H1 (cell line): ENCODE measurements around the gene TMCC1. TPM values are rescaled to one million over a fixed set of nuclear protein-coding genes. Genes with fewer than 3 reads are reported as not detected.

Source experiments
- CTCF ChIA-PET: fragments of 300-600 bp; sonication (Branson Sonifier 250); formaldehyde crosslinking; loops from one replicate; lab custom pipeline; 2021; ENCODE audit not compliant: partially characterized antibody; lab: Charles Lee
- POLR2A ChIA-PET: fragments of 300-600 bp; sonication (Branson Sonifier 250); formaldehyde crosslinking; loops from one replicate; lab custom pipeline; 2021; ENCODE audit warnings: inconsistent platforms; ENCODE audit not compliant: partially characterized antibody; lab: Charles Lee
- DNase-seq, 2 experiments: peaks; one replicate each; pipeline versions ENCODE4 v3.0.0 to v3.0.0-alpha.2; 2010 to 2022; ENCODE audit warnings: low spot score in 2 of 2, low read depth in 1 of 2, mixed read lengths in 1 of 2
- FAIRE-seq: peaks from 2 replicates; lab custom pipeline; 2011; peaks lifted over from hg19 to GRCh38; lab: Jason Lieb, UNC
- H2AFZ ChIP-seq: 2 replicates; pipeline ENCODE4 v1.8.1; 2012; ENCODE audit warnings: low read length, inconsistent platforms
- H2AK5ac ChIP-seq: 2 replicates; pipeline ENCODE4 v1.6.1; 2013; ENCODE audit warnings: low read depth, low read length
- H2BK120ac ChIP-seq: replicated peaks from 2 replicates; pipeline ENCODE3; 2013; ENCODE audit warnings: low read depth, low read length, inconsistent platforms
- H2BK12ac ChIP-seq: 2 replicates; pipeline ENCODE4 v1.6.1; 2013; ENCODE audit warnings: low read depth, low read length
- H2BK15ac ChIP-seq: 2 replicates; pipeline ENCODE4 v1.6.1; 2013; ENCODE audit warnings: low read length
- H2BK20ac ChIP-seq: 2 replicates; pipeline ENCODE4 v1.6.1; 2013; ENCODE audit warnings: low read length
- H2BK5ac ChIP-seq: 2 replicates; pipeline ENCODE4 v1.6.1; 2013; ENCODE audit warnings: low read depth, low read length
- H3K14ac ChIP-seq: 2 replicates; pipeline ENCODE4 v1.6.1; 2013; ENCODE audit warnings: inconsistent platforms; ENCODE audit not compliant: insufficient read length
- H3K18ac ChIP-seq: 2 replicates; pipeline ENCODE4 v1.6.1; 2013; ENCODE audit warnings: low read length; ENCODE audit errors: extremely low read depth
- H3K23ac ChIP-seq: 2 replicates; pipeline ENCODE4 v1.6.1; 2013; ENCODE audit warnings: inconsistent platforms; ENCODE audit not compliant: insufficient read length
- H3K23me2 ChIP-seq: 2 replicates; pipeline ENCODE4 v1.6.1; 2013; ENCODE audit warnings: low read depth, low read length
- H3K27ac ChIP-seq: 2 replicates; pipeline ENCODE4 v1.6.1; 2011; ENCODE audit warnings: low read depth, low read length, inconsistent platforms
- H3K27me3 ChIP-seq, 4 experiments: replicated peaks in 1 of 4; 1 replicate in 1 of 4; 2 replicates in 3 of 4; pipeline versions ENCODE4 v1.6.1 to v1.8.1; 2011 to 2013; ENCODE audit warnings: low read length in 3 of 4, mild to moderate bottlenecking in 3 of 4, inconsistent platforms in 2 of 4, mixed read lengths in 2 of 4, moderate library complexity in 1 of 4; ENCODE audit not compliant: control insufficient read depth in 3 of 4, insufficient read depth in 3 of 4; ENCODE audit errors: extremely low read depth in 1 of 4
- H3K36me3 ChIP-seq, 4 experiments: 2 replicates each; pipeline versions ENCODE4 v1.6.1 to v1.8.1; 2011 to 2013; ENCODE audit warnings: mild to moderate bottlenecking in 4 of 4, low read length in 3 of 4, moderate library complexity in 2 of 4, control low read depth in 1 of 4, inconsistent platforms in 1 of 4; ENCODE audit not compliant: insufficient read depth in 4 of 4, control insufficient read depth in 2 of 4
- H3K4ac ChIP-seq: replicated peaks from 2 replicates; pipeline ENCODE3; 2013; ENCODE audit warnings: low read length, low read depth, mixed read lengths, inconsistent platforms; ENCODE audit not compliant: insufficient read length
- H3K4me1 ChIP-seq, 4 experiments: replicated peaks in 1 of 4; 1 replicate in 1 of 4; 2 replicates in 3 of 4; pipeline versions ENCODE4 v1.6.1 to v1.8.1; 2011 to 2013; ENCODE audit warnings: low read length in 3 of 4, inconsistent platforms in 2 of 4, mixed read lengths in 1 of 4; ENCODE audit not compliant: insufficient read depth in 4 of 4, control insufficient read depth in 3 of 4
- H3K4me2 ChIP-seq, 2 experiments: 2 replicates each; pipeline versions ENCODE4 v1.6.1 to v1.8.1; 2011 to 2013; ENCODE audit warnings: low read depth in 2 of 2, low read length in 2 of 2, control low read depth in 1 of 2, inconsistent platforms in 1 of 2, mild to moderate bottlenecking in 1 of 2; ENCODE audit not compliant: insufficient read depth in 1 of 2
- H3K4me3 ChIP-seq, 4 experiments: fragments of 200-600, 300-600 bp in 1 of 4; sonication (generic), shearing (Covaris generic), sonication (Bioruptor Twin) in 1 of 4; 2 replicates each; pipeline versions ENCODE4 v1.5.1 to v1.8.1; 2011 to 2016; ENCODE audit warnings: low read length in 4 of 4, low read depth in 3 of 4, control low read depth in 2 of 4, inconsistent platforms in 2 of 4, mild to moderate bottlenecking in 2 of 4, mixed read lengths in 1 of 4, moderate library complexity in 1 of 4; ENCODE audit not compliant: insufficient read depth in 2 of 4; ENCODE audit errors: extremely low read depth in 1 of 4
- H3K56ac ChIP-seq: replicated peaks from 2 replicates; pipeline ENCODE3; 2013; ENCODE audit warnings: low read depth, mild to moderate bottlenecking, mixed read lengths, low read length, inconsistent platforms; ENCODE audit not compliant: insufficient read length
- H3K79me1 ChIP-seq: 2 replicates; pipeline ENCODE4 v1.6.1; 2013; ENCODE audit warnings: low read depth, low read length, control low read depth
- H3K79me2 ChIP-seq, 2 experiments: 2 replicates each; pipeline versions ENCODE4 v1.6.1 to v1.8.1; 2012 to 2013; ENCODE audit warnings: low read length in 2 of 2, mild to moderate bottlenecking in 2 of 2, inconsistent platforms in 1 of 2; ENCODE audit not compliant: insufficient read depth in 2 of 2, control insufficient read depth in 1 of 2
- H3K9ac ChIP-seq, 4 experiments: replicated peaks in 1 of 4; 1 replicate in 1 of 4; 2 replicates in 3 of 4; pipeline versions ENCODE4 v1.6.1 to v1.8.1; 2011 to 2013; ENCODE audit warnings: low read depth in 3 of 4, low read length in 3 of 4, control low read depth in 2 of 4, mild to moderate bottlenecking in 2 of 4, moderate library complexity in 2 of 4, inconsistent platforms in 1 of 4; ENCODE audit errors: extremely low read depth in 1 of 4
- H3K9me3 ChIP-seq, 2 experiments: 2 replicates each; pipeline versions ENCODE4 v1.6.1 to v1.8.1; 2012 to 2013; ENCODE audit warnings: mild to moderate bottlenecking in 2 of 2, moderate library complexity in 2 of 2, control low read depth in 1 of 2, inconsistent platforms in 1 of 2, low read depth in 1 of 2, low read length in 1 of 2, mixed read lengths in 1 of 2; ENCODE audit not compliant: insufficient read depth in 2 of 2
- H4K20me1 ChIP-seq, 2 experiments: replicated peaks in 1 of 2; 2 replicates each; pipeline versions ENCODE3 to v1.8.1; 2011 to 2013; ENCODE audit warnings: inconsistent platforms in 2 of 2, low read length in 2 of 2, mild to moderate bottlenecking in 1 of 2; ENCODE audit not compliant: insufficient read depth in 2 of 2, control insufficient read depth in 1 of 2
- H4K5ac ChIP-seq: 2 replicates; pipeline ENCODE4 v1.6.1; 2013; ENCODE audit warnings: low read length, low read depth, mixed read lengths, inconsistent platforms; ENCODE audit not compliant: insufficient read length
- H4K8ac ChIP-seq: 2 replicates; pipeline ENCODE4 v1.8.0; 2013; ENCODE audit warnings: mild to moderate bottlenecking, moderate library complexity, low read length, inconsistent platforms; ENCODE audit not compliant: insufficient read depth; ENCODE audit errors: extremely low read depth
- H4K91ac ChIP-seq: replicated peaks from 2 replicates; pipeline ENCODE3; 2013; ENCODE audit warnings: low read length, mixed read lengths, inconsistent platforms; ENCODE audit not compliant: insufficient read length
- BCL11A ChIP-seq, 2 experiments: IDR thresholded peaks; one replicate each; pipeline ENCODE4 v1.6.1; 2011; ENCODE audit warnings: low read depth in 2 of 2, low read length in 2 of 2, mild to moderate bottlenecking in 2 of 2
- BRCA1 ChIP-seq: IDR thresholded peaks from 2 replicates; pipeline ENCODE4 v1.6.1; 2012; ENCODE audit warnings: low read depth, low read length, improper control_type of control experiment
- CBX8 ChIP-seq: fragments of 300-800, 300-1000 bp; sonication (generic); IDR thresholded peaks from 2 replicates; pipeline ENCODE4 v1.7.1; 2016; ENCODE audit warnings: low read depth, low read length, borderline replicate concordance
- E2F6 ChIP-seq: IDR thresholded peaks from 2 replicates; pipeline ENCODE4 v1.6.1; 2012; ENCODE audit warnings: inconsistent platforms
- JUND ChIP-seq: IDR thresholded peaks from 2 replicates; pipeline ENCODE4 v1.6.1; 2011; ENCODE audit warnings: mild to moderate bottlenecking, improper control_type of control experiment, low read length
- KDM1A ChIP-seq: fragments of 200-600, 300-600 bp; sonication (generic); IDR thresholded peaks from 2 replicates; pipeline ENCODE4 v1.7.1; 2016; ENCODE audit warnings: mild to moderate bottlenecking, low read length, borderline replicate concordance
- SAP30 ChIP-seq: fragments of 300-600 bp; sonication (generic); IDR thresholded peaks from 2 replicates; pipeline ENCODE4 v1.7.1; 2012; ENCODE audit warnings: low read length, moderate library complexity, mild to moderate bottlenecking, inconsistent platforms; ENCODE audit not compliant: insufficient read depth, insufficient replicate concordance
- SP1 ChIP-seq: IDR thresholded peaks from 2 replicates; pipeline ENCODE4 v1.6.1; 2011; ENCODE audit warnings: low read depth, low read length
- SP2 ChIP-seq: IDR thresholded peaks from 2 replicates; pipeline ENCODE4 v1.6.1; 2012; ENCODE audit warnings: mild to moderate bottlenecking, low read length, inconsistent platforms
- SRF ChIP-seq: IDR thresholded peaks from 2 replicates; pipeline ENCODE4 v1.6.1; 2011; ENCODE audit warnings: mild to moderate bottlenecking, low read depth, low read length, moderate library complexity
- TBP ChIP-seq: IDR thresholded peaks from 2 replicates; pipeline ENCODE4 v1.6.1; 2011; ENCODE audit warnings: low read depth, low read length, improper control_type of control experiment
- TCF12 ChIP-seq: IDR thresholded peaks from 2 replicates; pipeline ENCODE4 v1.6.1; 2011; ENCODE audit warnings: low read depth, mild to moderate bottlenecking, low read length
- YY1 ChIP-seq: IDR thresholded peaks from 2 replicates; pipeline ENCODE4 v1.6.1; 2011; ENCODE audit warnings: low read depth, mild to moderate bottlenecking, low read length
- WGBS, 2 experiments: shearing (Covaris generic) in 1 of 2; methylation state at CpG; one replicate each; pipeline versions ENCODE4 v1.1.6 to v1.1.7; 2013 to 2015; ENCODE audit warnings: low lambda C conversion rate in 2 of 2, mixed read lengths in 2 of 2, inconsistent platforms in 1 of 2, low coverage in 1 of 2, missing lambda C conversion rate in 1 of 2; ENCODE audit not compliant: insufficient replicate concordance in 2 of 2, insufficient coverage in 1 of 2, insufficient read length in 1 of 2; ENCODE audit errors: extremely low coverage in 1 of 2, missing lambda C conversion rate in 1 of 2; 5-methylcytosine and 5-hydroxymethylcytosine counted together
- polyA plus RNA-seq, 7 experiments: library from polyadenylated mRNA; depleted of rRNA in 3 of 7; stranded (reverse) in 5 of 7; unstranded in 2 of 7; fragments of >200 nt in 5 of 7; fragments of 200-250 nt in 2 of 7; gene quantifications; 1 replicate in 5 of 7; 2 replicates in 1 of 7; 4 replicates in 1 of 7; pipeline versions ENCODE4 v1.2.1 to v1.2.3, GENCODE V29; 2011 to 2013; ENCODE audit warnings: missing spikeins in 2 of 7, mixed read lengths in 2 of 7
- total RNA-seq: library from RNA; stranded (reverse); fragmentation: NEBNext Ultra II Directional; extraction: Animal tissue kit (Norgen Biotek cat#: 25700); gene quantifications from 2 replicates; pipeline ENCODE4 v1.2.1, GENCODE V29; 2021
- TF ChIP-seq, protein P1 (sequence below): IDR thresholded peaks from 2 replicates; pipeline ENCODE4 v1.6.1; 2011; ENCODE audit warnings: low read depth, mild to moderate bottlenecking, low read length; ENCODE audit not compliant: insufficient read depth

Gene TMCC1
- total and polyA plus RNA-seq, 2 of the 8 experiments (the other 6 are each of a cell fraction or from before 2014, with no cell fraction given) = 10.4 to 27.1 TPM

- Histone ChIP-seq H2BK15ac (no peak overlapping the region), H3K36me3 (peaks cover 0 to 14% (median 9%) of the 10 kb centered on the region in 4 experiments; a peak in 5 of 8 replicates), H3K4ac (no peak overlapping the region), H3K27me3 (no peaks in the 10 kb centered on the region), H4K20me1 (peaks cover 0 to 4% of the 10 kb centered on the region in 2 experiments), H2AK5ac (no peak overlapping the region), H3K23ac (no peak overlapping the region), H3K79me2 (peaks cover 0 to 48% of the 10 kb centered on the region in 2 experiments; a peak in 2 of 4 replicates), H3K4me1 (no peaks in the 10 kb centered on the region), H2BK120ac (no peak overlapping the region), H3K4me3 (no peak overlapping the region), H3K14ac (no peak overlapping the region), H2BK12ac (no peak overlapping the region), H3K9me3 (no peaks in the 10 kb centered on the region), H2BK5ac (no peak overlapping the region), H4K91ac (no peak overlapping the region), H3K27ac (no peak overlapping the region), H3K18ac (no peak overlapping the region), H3K79me1 (peaks cover 2% of the 10 kb centered on the region; the same call in 1 of the 2 replicates), H3K9ac (no peak overlapping the region), H4K5ac (no peak overlapping the region), H3K4me2 (no peak overlapping the region), H3K23me2 (no peaks in the 10 kb centered on the region), H2AFZ (no peak overlapping the region), H2BK20ac (no peak overlapping the region), H4K8ac (no peak overlapping the region), H3K56ac (no peak overlapping the region)
- FAIRE-seq (no peak), DNase-seq (no peak)
- ChIA-PET CTCF (interaction anchor here (0.9 kb wide), 1 partner anchor 11 kb away, joined by 3 read pairs; no protein-coding TSS in a partner anchor), POLR2A (no interaction called here)
- 84% methylated on average over 2 of the region's 2 CpGs; no CpG with 5 or more reads in 1 of the 2 experiments for WGBS, 2 experiments
- TF ChIP-seq, protein P1, sequence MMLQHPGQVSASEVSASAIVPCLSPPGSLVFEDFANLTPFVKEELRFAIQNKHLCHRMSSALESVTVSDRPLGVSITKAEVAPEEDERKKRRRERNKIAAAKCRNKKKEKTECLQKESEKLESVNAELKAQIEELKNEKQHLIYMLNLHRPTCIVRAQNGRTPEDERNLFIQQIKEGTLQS = no peak
- no peak for TF ChIP-seq JUND
- no peak for TF ChIP-seq YY1
- TF ChIP-seq TCF12 = no peak
- TF ChIP-seq CBX8 = no peak
- TF ChIP-seq SP2 = no peak
- TF ChIP-seq KDM1A = no peak
- TF ChIP-seq BCL11A (IDR thresholded peaks at IDR 0.05; ENCODE audit: low read depth in 2 of 2, low read length in 2 of 2) = no peak
- no peak for TF ChIP-seq TBP
- TF ChIP-seq E2F6 = no peak
- no peak for TF ChIP-seq BRCA1
- TF ChIP-seq SRF = no peak
- no peak for TF ChIP-seq SAP30
- no peak for TF ChIP-seq SP1
Observed at GRCh38 chr3:129881261-129881660, 12.2 kb downstream of the TMCC1 start.
